ENCODE measurements around the gene RNF26. TPM values are rescaled to one million over a fixed set of nuclear protein-coding genes. Genes with fewer than 3 reads are reported as not detected.
A peak's percentile ranks its signal among the peaks of the same experiment; 100 is the strongest.

The RNF26 gene
- total and polyA plus RNA-seq, 12 donors = 5.2 to 28.0 (median 12.7) TPM

GRCh38 chr11:119369132-119369925 is 35.0 kb downstream of the RNF26 start:
- no peaks in the 10 kb centered on the region for H3K9me3 ChIP-seq (replicated peaks in 1 of 3)
- TF ChIP-seq CTCF (IDR thresholded peaks at IDR 0.05) (no peak), POLR2A (IDR thresholded peaks at IDR 0.05) (no peak)
- H3K4me3 ChIP-seq = no peak overlapping the region
- whole genome bisulfite sequencing, 4 donors = 72 to 80% (median 76%) methylated on average over 13 of the region's 13 CpGs
- H3K27ac ChIP-seq = peak overlapping the region; percentile 14 to 89 (median 81)
- H3K27me3 ChIP-seq = no peaks in the 10 kb centered on the region
- H3K36me3 ChIP-seq (replicated peaks in 1 of 2) = no peaks in the 10 kb centered on the region
- intact Hi-C loops (cut with DNase I) = no loop called here
- peaks cover 47 to 59% of the 10 kb centered on the region in 2 donors for H3K4me1 ChIP-seq (replicated peaks in 1 of 2)
- DNase-seq = peak in 2 of 7 donors; percentile 17 to 52

- no peak overlapping the region for H3K4me3 ChIP-seq
- peak overlapping the region in 4 of 5 donors; percentile 36 to 89 (median 70) for H3K27ac ChIP-seq
- peak in 1 of 2 donors; percentile 51 for TF ChIP-seq POLR2A (IDR thresholded peaks at IDR 0.05)
- no peak for TF ChIP-seq CTCF (IDR thresholded peaks at IDR 0.05)
- H3K4me1 ChIP-seq (replicated peaks in 1 of 2) = peaks cover 48 to 60% of the 10 kb centered on the region in 2 donors
- intact Hi-C loops (cut with DNase I) = loop anchor here in 1 of 2 donors (5.0 kb wide), 1 partner anchor 102 kb away; no protein-coding TSS in a partner anchor
- H3K36me3 ChIP-seq (replicated peaks in 1 of 2) = no peaks in the 10 kb centered on the region
- no peaks in the 10 kb centered on the region for H3K27me3 ChIP-seq
- DNase-seq = peak in 6 of 7 donors; percentile 50 to 78 (median 70)
- WGBS, 4 donors = 38 to 45% (median 42%) methylated on average over 5 to 8 of the region's 8 CpGs
- H3K9me3 ChIP-seq (replicated peaks in 1 of 3) = no peaks in the 10 kb centered on the region
Measured at GRCh38 chr11:119370486-119371046, 36.2 kb downstream of the RNF26 start.

- 72 to 81% (median 78%) methylated on average over 4 to 8 of the region's 8 CpGs for WGBS, 4 donors
- intact Hi-C loops (cut with DNase I) = loop anchor here in 1 of 2 donors (5.0 kb wide), 1 partner anchor 101 kb away; no protein-coding TSS in a partner anchor
- no peak for TF ChIP-seq CTCF (IDR thresholded peaks at IDR 0.05)
- no peak for TF ChIP-seq POLR2A (IDR thresholded peaks at IDR 0.05)
- H3K4me1 ChIP-seq (replicated peaks in 1 of 2) = peaks cover 53 to 65% of the 10 kb centered on the region in 2 donors
- H3K36me3 ChIP-seq (replicated peaks in 1 of 2) = no peaks in the 10 kb centered on the region
- H3K27me3 ChIP-seq = no peaks in the 10 kb centered on the region
- H3K27ac ChIP-seq = peak overlapping the region; percentile 7 to 89 (median 69)
- DNase-seq = peak in 1 of 7 donors; percentile 22
- H3K9me3 ChIP-seq (replicated peaks in 1 of 3) = no peaks in the 10 kb centered on the region
- no peak overlapping the region for H3K4me3 ChIP-seq
Measured at GRCh38 chr11:119371067-119371601, 36.8 kb downstream of the RNF26 start.

GRCh38 chr11:119371778-119372182 is 37.5 kb downstream of the RNF26 start:
- Histone ChIP-seq H3K4me1 (replicated peaks in 1 of 2) (peaks cover 58 to 72% of the 10 kb centered on the region in 2 donors), H3K36me3 (replicated peaks in 1 of 2) (no peaks in the 10 kb centered on the region), H3K27me3 (no peaks in the 10 kb centered on the region), H3K9me3 (replicated peaks in 1 of 3) (no peaks in the 10 kb centered on the region), H3K27ac (peak overlapping the region in 3 of 5 donors; percentile 69 to 89 (median 72)), H3K4me3 (no peak overlapping the region)
- intact Hi-C loops (cut with DNase I) = loop anchor here in 1 of 2 donors (2.0 to 5.0 kb wide), 2 partner anchors 15 to 101 kb away; no protein-coding TSS in a partner anchor
- TF ChIP-seq CTCF (IDR thresholded peaks at IDR 0.05) (peak in 5 of 6 experiments; percentile 39 to 56 (median 41)), POLR2A (IDR thresholded peaks at IDR 0.05) (peak in 1 of 2 donors; percentile 55)
- WGBS, 4 donors = 47 to 62% (median 50%) methylated on average over 6 to 8 of the region's 8 CpGs
- peak in 6 of 7 donors; percentile 62 to 84 (median 78) for DNase-seq
